HepG2 (cell line): ENCODE measurements around the gene SAMD4B. TPM values are rescaled to one million over a fixed set of nuclear protein-coding genes. Genes with fewer than 3 reads are reported as not detected.

Experiments
- CEBPB ChIP-seq: IDR thresholded peaks from 2 replicates; pipeline ENCODE4 v1.6.1; 2011; ENCODE audit warnings: low read depth, low read length, improper control_type of control experiment, borderline replicate concordance
- FOSL2 ChIP-seq: sonication (generic); formaldehyde crosslinking; IDR thresholded peaks from 2 replicates; pipeline ENCODE4 v1.4.0; 2020; ENCODE audit warnings: missing genetic modification reagents
- FOXK2 ChIP-seq: fragments of 450-650 bp; IDR thresholded peaks from 2 replicates; pipeline ENCODE4 v1.6.1; 2016
- GATAD1 ChIP-seq: IDR thresholded peaks from 2 replicates; pipeline ENCODE4 v1.6.1; 2016; ENCODE audit warnings: missing genetic modification reagents, missing compliant biosample characterization
- HDAC6 ChIP-seq: fragments of 200-600 bp; sonication (generic); IDR thresholded peaks from 2 replicates; pipeline ENCODE4 v1.7.0; 2017; ENCODE audit warnings: mild to moderate bottlenecking, antibody characterized with exemption, low read length, low read depth
- LCORL ChIP-seq, 2 experiments: fragments of 450-650 bp in 1 of 2; sonication (generic) in 1 of 2; formaldehyde crosslinking in 1 of 2; IDR thresholded peaks; 2 replicates each; pipeline versions ENCODE4 v1.5.0 to v1.6.1; 2017 to 2020; ENCODE audit warnings: antibody characterized with exemption in 1 of 2, missing genetic modification reagents in 1 of 2
- MAFG ChIP-seq: sonication (generic); formaldehyde crosslinking; IDR thresholded peaks from 2 replicates; pipeline ENCODE4 v1.5.1; 2020; ENCODE audit warnings: mild to moderate bottlenecking, missing genetic modification reagents
- MAZ ChIP-seq, 2 experiments: sonication (generic) in 1 of 2; formaldehyde crosslinking in 1 of 2; IDR thresholded peaks; 2 replicates each; pipeline versions ENCODE4 v1.5.0 to v1.6.1; 2012 to 2020; ENCODE audit warnings: low read depth in 2 of 2, mild to moderate bottlenecking in 2 of 2, borderline replicate concordance in 1 of 2, improper control_type of control experiment in 1 of 2, low read length in 1 of 2, missing genetic modification reagents in 1 of 2, moderate library complexity in 1 of 2
- MYPOP ChIP-seq: sonication (generic); formaldehyde crosslinking; IDR thresholded peaks from 2 replicates; pipeline ENCODE4 v1.8.1; 2023; ENCODE audit warnings: mild to moderate bottlenecking, moderate library complexity, missing genetic modification reagents
- PBX3 ChIP-seq: sonication (generic); formaldehyde crosslinking; IDR thresholded peaks from 2 replicates; pipeline ENCODE4 v1.8.1; 2023; ENCODE audit warnings: missing genetic modification reagents, inconsistent platforms, borderline replicate concordance
- RFX3 ChIP-seq: IDR thresholded peaks from 2 replicates; pipeline ENCODE4 v1.6.1; 2016; ENCODE audit warnings: missing biosample characterization, missing genetic modification reagents
- SP1 ChIP-seq, 2 experiments: fragments of 450-650 bp in 1 of 2; sonication (generic) in 1 of 2; formaldehyde crosslinking in 1 of 2; IDR thresholded peaks; 2 replicates each; pipeline versions ENCODE4 v1.4.0 to v1.6.1; 2016 to 2020; ENCODE audit warnings: missing genetic modification reagents in 1 of 2
- TGIF2 ChIP-seq: IDR thresholded peaks from 2 replicates; pipeline ENCODE4 v1.6.1; 2016; ENCODE audit warnings: control low read depth, missing compliant biosample characterization
- TRIM24 ChIP-seq: sonication (generic); formaldehyde crosslinking; IDR thresholded peaks from 2 replicates; pipeline ENCODE4 v1.8.0; 2022; ENCODE audit warnings: mild to moderate bottlenecking, missing genetic modification reagents
- ZNF335 ChIP-seq: sonication (generic); formaldehyde crosslinking; IDR thresholded peaks from 2 replicates; pipeline ENCODE4 v1.4.0; 2020; ENCODE audit warnings: missing genetic modification reagents
- ZNF33A ChIP-seq: sonication (generic); formaldehyde crosslinking; IDR thresholded peaks from 2 replicates; pipeline ENCODE4 v1.5.1; 2020; ENCODE audit warnings: missing genetic modification reagents, mild to moderate bottlenecking, moderate library complexity, borderline replicate concordance
- ZNF350 ChIP-seq: sonication (generic); formaldehyde crosslinking; IDR thresholded peaks from 2 replicates; pipeline ENCODE4 v1.4.0; 2020; ENCODE audit warnings: mild to moderate bottlenecking, low read depth, missing genetic modification reagents, borderline replicate concordance
- ZNF564 ChIP-seq: sonication (generic); formaldehyde crosslinking; IDR thresholded peaks from 2 replicates; pipeline ENCODE4 v1.8.1; 2023; ENCODE audit warnings: mild to moderate bottlenecking, missing genetic modification reagents
- ZNF580 ChIP-seq: IDR thresholded peaks from 2 replicates; pipeline ENCODE4 v1.6.1; 2016; ENCODE audit warnings: low read depth, borderline replicate concordance
- ZNF619 ChIP-seq: sonication (generic); formaldehyde crosslinking; IDR thresholded peaks from 2 replicates; pipeline ENCODE4 v1.4.0; 2020; ENCODE audit warnings: mild to moderate bottlenecking, missing genetic modification reagents
- ZNF709 ChIP-seq: sonication (generic); formaldehyde crosslinking; IDR thresholded peaks from 2 replicates; pipeline ENCODE4 v1.5.0; 2020; ENCODE audit warnings: mild to moderate bottlenecking, missing genetic modification reagents
- ZNF850 ChIP-seq: sonication (generic); formaldehyde crosslinking; conservative IDR thresholded peaks from 2 replicates; pipeline ENCODE4 v1.9.0; 2021; ENCODE audit warnings: mild to moderate bottlenecking, missing genetic modification reagents
- polyA plus RNA-seq, 8 experiments: library from polyadenylated mRNA; depleted of rRNA in 3 of 8; stranded (reverse) in 7 of 8; unstranded in 1 of 8; fragments of >200 nt; fragmentation: Illumina TruSeq in 4 of 8; extraction: Trizol in 4 of 8; gene quantifications; 2 replicates each; pipeline versions ENCODE4 v1.2.1 to v1.2.3, GENCODE V29; 2011 to 2016; ENCODE audit warnings: low read depth in 4 of 8, missing spikeins in 1 of 8, mixed read lengths in 1 of 8; ENCODE audit not compliant: insufficient read depth in 1 of 8
- total RNA-seq, 5 experiments: library from RNA; depleted of rRNA; stranded (reverse); fragments of >200 nt; fragmentation: Illumina TruSeq; extraction: Trizol; gene quantifications; 2 replicates each; pipeline ENCODE4 v1.2.3, GENCODE V29; 2016; ENCODE audit warnings: low read depth in 1 of 5
- TF ChIP-seq, protein P1 (sequence below): sonication (generic); formaldehyde crosslinking; IDR thresholded peaks from 2 replicates; pipeline ENCODE4 v1.4.0; 2020; ENCODE audit warnings: missing genetic modification reagents

The SAMD4B gene
- total and polyA plus RNA-seq, 2 of the 13 experiments (the other 11 are each of a cell fraction or from before 2014, with no cell fraction given): 26.0 to 31.8 TPM

- no peak for TF ChIP-seq SP1 (IDR thresholded peaks at IDR 0.05)
- TF ChIP-seq SP1 (CRISPR knock-in tag; IDR thresholded peaks at IDR 0.05): peak; percentile 12; the same call in 1 of the 2 replicates
- TF ChIP-seq MYPOP: peak; percentile 93; the same call in 1 of the 2 replicates
- peak; percentile 96 for TF ChIP-seq FOSL2 (CRISPR knock-in tag)
- peak; percentile 28; the same call in 1 of the 2 replicates for TF ChIP-seq MAZ (IDR thresholded peaks at IDR 0.05; ENCODE audit: borderline replicate concordance, low read depth, low read length)
- no peak for TF ChIP-seq MAZ (CRISPR knock-in tag; IDR thresholded peaks at IDR 0.05; ENCODE audit: low read depth)
- no peak for TF ChIP-seq TRIM24 (CRISPR knock-in tag)
- TF ChIP-seq ZNF33A: peak; percentile 75; the same call in 1 of the 2 replicates
- TF ChIP-seq ZNF350 (CRISPR knock-in tag): peak; percentile 84
- peak; percentile 76 for TF ChIP-seq CEBPB
- TF ChIP-seq LCORL (IDR thresholded peaks at IDR 0.05): no peak
- TF ChIP-seq LCORL (CRISPR knock-in tag; IDR thresholded peaks at IDR 0.05): peak; percentile 78; the same call in 1 of the 2 replicates
- TF ChIP-seq ZNF709 (CRISPR knock-in tag): peak; percentile 83; the same call in 1 of the 2 replicates
- no peak; the same call in 1 of the 2 replicates for TF ChIP-seq ZNF564 (CRISPR knock-in tag)
- TF ChIP-seq ZNF619: no peak
- TF ChIP-seq PBX3 (CRISPR knock-in tag): no peak
- TF ChIP-seq ZNF335 (CRISPR knock-in tag): 0 out of 2 replicates have a peak, but pooled peaks have one; percentile 78
- no peak for TF ChIP-seq HDAC6
- TF ChIP-seq GATAD1: peak; percentile 60
- no peak for TF ChIP-seq ZNF850 (CRISPR knock-in tag)
- TF ChIP-seq, protein P1, sequence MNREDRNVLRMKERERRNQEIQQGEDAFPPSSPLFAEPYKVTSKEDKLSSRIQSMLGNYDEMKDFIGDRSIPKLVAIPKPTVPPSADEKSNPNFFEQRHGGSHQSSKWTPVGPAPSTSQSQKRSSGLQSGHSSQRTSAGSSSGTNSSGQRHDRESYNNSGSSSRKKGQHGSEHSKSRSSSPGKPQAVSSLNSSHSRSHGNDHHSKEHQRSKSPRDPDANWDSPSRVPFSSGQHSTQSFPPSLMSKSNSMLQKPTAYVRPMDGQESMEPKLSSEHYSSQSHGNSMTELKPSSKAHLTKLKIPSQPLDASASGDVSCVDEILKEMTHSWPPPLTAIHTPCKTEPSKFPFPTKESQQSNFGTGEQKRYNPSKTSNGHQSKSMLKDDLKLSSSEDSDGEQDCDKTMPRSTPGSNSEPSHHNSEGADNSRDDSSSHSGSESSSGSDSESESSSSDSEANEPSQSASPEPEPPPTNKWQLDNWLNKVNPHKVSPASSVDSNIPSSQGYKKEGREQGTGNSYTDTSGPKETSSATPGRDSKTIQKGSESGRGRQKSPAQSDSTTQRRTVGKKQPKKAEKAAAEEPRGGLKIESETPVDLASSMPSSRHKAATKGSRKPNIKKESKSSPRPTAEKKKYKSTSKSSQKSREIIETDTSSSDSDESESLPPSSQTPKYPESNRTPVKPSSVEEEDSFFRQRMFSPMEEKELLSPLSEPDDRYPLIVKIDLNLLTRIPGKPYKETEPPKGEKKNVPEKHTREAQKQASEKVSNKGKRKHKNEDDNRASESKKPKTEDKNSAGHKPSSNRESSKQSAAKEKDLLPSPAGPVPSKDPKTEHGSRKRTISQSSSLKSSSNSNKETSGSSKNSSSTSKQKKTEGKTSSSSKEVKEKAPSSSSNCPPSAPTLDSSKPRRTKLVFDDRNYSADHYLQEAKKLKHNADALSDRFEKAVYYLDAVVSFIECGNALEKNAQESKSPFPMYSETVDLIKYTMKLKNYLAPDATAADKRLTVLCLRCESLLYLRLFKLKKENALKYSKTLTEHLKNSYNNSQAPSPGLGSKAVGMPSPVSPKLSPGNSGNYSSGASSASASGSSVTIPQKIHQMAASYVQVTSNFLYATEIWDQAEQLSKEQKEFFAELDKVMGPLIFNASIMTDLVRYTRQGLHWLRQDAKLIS: 0 out of 2 replicates have a peak, but pooled peaks have one; percentile 79
- TF ChIP-seq MAFG (CRISPR knock-in tag): no peak
- TF ChIP-seq RFX3 (CRISPR knock-in tag): no peak
- peak; percentile 7; the same call in 1 of the 2 replicates for TF ChIP-seq TGIF2
- peak; percentile 46; the same call in 1 of the 2 replicates for TF ChIP-seq ZNF580
- peak; percentile 58; the same call in 1 of the 2 replicates for TF ChIP-seq FOXK2
Observed at GRCh38 chr19:39401549-39402345, 59.5 kb downstream of the SAMD4B start (continued).
